ENCODE results near the gene SLC4A1. TPM values are rescaled to one million over a fixed set of nuclear protein-coding genes. Genes with fewer than 3 reads are reported as not detected.

Gene SLC4A1
- total and polyA plus RNA-seq, 4 donors = 0.14 to 1,478 TPM; not detected in 2

- no peak overlapping the region for H3K27ac ChIP-seq (ENCODE audit: low read depth in 1 of 2, low read length in 2 of 2)
- WGBS = 73% methylated on average over 13 of the region's 13 CpGs
- peaks cover 1 to 29% (median 23%) of the 10 kb centered on the region in 4 donors for H3K36me3 ChIP-seq (ENCODE audit: control insufficient read depth in 4 of 4, insufficient read depth in 3 of 4, low read depth in 1 of 4, low read length in 3 of 4)
- no peak for TF ChIP-seq FOXA1 (IDR thresholded peaks at IDR 0.05)
- no peak for TF ChIP-seq HNF4G (IDR thresholded peaks at IDR 0.05)
- no peak for TF ChIP-seq REST (IDR thresholded peaks at IDR 0.05)
- TF ChIP-seq HNF4A (conservative IDR thresholded peaks at IDR 0.05) = no peak
- no peak for TF ChIP-seq RAD21 (IDR thresholded peaks at IDR 0.05)
- no peak overlapping the region for H3K9ac ChIP-seq (ENCODE audit: low read depth in 1 of 2, low read length in 2 of 2)
- H3K4me1 ChIP-seq (ENCODE audit: control insufficient read depth in 4 of 4, insufficient read depth in 4 of 4, low read length in 3 of 4) = peaks cover 0 to 12% (median 7%) of the 10 kb centered on the region in 4 donors
- no peaks in the 10 kb centered on the region for H3K9me3 ChIP-seq (ENCODE audit: control insufficient read depth in 4 of 4, low read length in 3 of 4)
- H3K27me3 ChIP-seq (ENCODE audit: control insufficient read depth in 4 of 4, insufficient read depth in 4 of 4, low read length in 3 of 4) = no peaks in the 10 kb centered on the region
- no peak overlapping the region for H3K4me3 ChIP-seq (ENCODE audit: low read depth in 1 of 3, low read length in 3 of 3)
- no peak for DNase-seq (ENCODE audit: low spot score)
Measured at GRCh38 chr17:44205962-44206824, 61.7 kb downstream of the SLC4A1 start.

- Histone ChIP-seq H3K27me3 (ENCODE audit: control insufficient read depth in 4 of 4, insufficient read depth in 4 of 4, low read length in 3 of 4) (no peaks in the 10 kb centered on the region), H3K4me3 (ENCODE audit: low read depth in 1 of 3, low read length in 3 of 3) (no peak overlapping the region), H3K4me1 (ENCODE audit: control insufficient read depth in 4 of 4, insufficient read depth in 4 of 4, low read length in 3 of 4) (peaks cover 0 to 11% (median 4%) of the 10 kb centered on the region in 4 donors), H3K9ac (ENCODE audit: low read depth in 1 of 2, low read length in 2 of 2) (no peak overlapping the region), H3K27ac (ENCODE audit: low read depth in 1 of 2, low read length in 2 of 2) (no peak overlapping the region), H3K36me3 (ENCODE audit: control insufficient read depth in 4 of 4, insufficient read depth in 3 of 4, low read depth in 1 of 4, low read length in 3 of 4) (peaks cover 1 to 23% (median 20%) of the 10 kb centered on the region in 4 donors), H3K9me3 (ENCODE audit: control insufficient read depth in 4 of 4, low read length in 3 of 4) (no peaks in the 10 kb centered on the region)
- TF ChIP-seq RAD21 (IDR thresholded peaks at IDR 0.05) (no peak), FOXA2 (IDR thresholded peaks at IDR 0.05) (no peak), JUND (IDR thresholded peaks at IDR 0.05) (no peak), ATF3 (IDR thresholded peaks at IDR 0.05) (no peak), HNF4A (conservative IDR thresholded peaks at IDR 0.05) (no peak), EGR1 (IDR thresholded peaks at IDR 0.05; ENCODE audit: low read depth in 2 of 2) (no peak), ZBTB33 (IDR thresholded peaks at IDR 0.05) (no peak), MAX (IDR thresholded peaks at IDR 0.05) (no peak), REST (IDR thresholded peaks at IDR 0.05) (no peak), HNF4G (IDR thresholded peaks at IDR 0.05) (no peak), SP1 (IDR thresholded peaks at IDR 0.05) (no peak), CTCF (IDR thresholded peaks at IDR 0.05; ENCODE audit: low read depth, low read length, missing input control) (no peak), FOXA1 (IDR thresholded peaks at IDR 0.05) (no peak), YY1 (IDR thresholded peaks at IDR 0.05) (no peak)
- DNase-seq (ENCODE audit: low spot score) = no peak
- 72% methylated on average over 5 of the region's 5 CpGs for WGBS
Measured at GRCh38 chr17:44204441-44204882, 63.5 kb downstream of the SLC4A1 start.

All from liver (tissue), 9 donors.